Islet precursor cell (in vitro differentiated cells): ENCODE results near the gene GPC5.
"Not testable (repeated sequence)": the region's sequence is repeated elsewhere in the genome, so short reads cannot be mapped to it uniquely, and the experiment has no call there.

Experiments
- DNase-seq: peaks from one replicate; pipeline ENCODE4 v3.0.0-alpha.2; 2018

Gene GPC5

DNA sequence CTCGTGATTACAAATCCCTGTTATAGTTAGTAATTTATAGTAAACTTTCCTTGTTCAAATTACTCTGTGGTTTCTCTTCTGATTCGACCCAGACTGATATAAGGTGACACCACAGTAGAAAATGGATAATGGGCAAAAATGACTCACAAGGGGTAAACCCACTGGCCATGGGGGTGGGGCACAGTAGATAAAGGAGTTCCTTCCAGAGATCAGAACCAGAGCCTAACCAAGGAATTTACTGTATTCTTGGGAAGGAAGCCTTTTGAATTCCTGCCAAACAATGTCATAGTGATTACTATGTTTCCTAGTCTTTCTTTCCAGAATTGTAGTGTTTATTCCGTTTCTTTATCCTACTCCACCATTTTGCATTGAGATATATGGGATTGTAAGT lies 29.0 kb upstream of the GPC5 start:
- peak; percentile 82 for DNase-seq

DNA sequence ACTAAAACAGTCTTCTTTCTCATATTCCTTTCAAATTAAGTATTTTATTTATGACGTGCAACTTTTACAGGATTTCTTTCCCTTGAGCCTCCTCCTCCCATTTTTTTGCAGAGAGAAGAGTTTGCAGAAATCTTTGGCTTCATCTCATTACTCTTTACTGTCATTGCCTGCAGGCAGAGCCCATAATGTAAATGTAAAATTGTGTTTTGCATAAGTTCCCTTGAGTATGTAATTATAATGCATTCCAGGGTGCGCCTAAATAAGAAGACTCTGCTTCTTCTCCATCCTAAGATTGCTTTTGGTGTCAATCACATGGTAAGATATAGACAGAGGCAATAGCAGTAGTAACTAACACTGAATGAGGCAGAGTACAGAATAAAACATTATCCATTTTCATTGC lies 27.9 kb upstream of the GPC5 start:
- DNase-seq: no peak

DNA sequence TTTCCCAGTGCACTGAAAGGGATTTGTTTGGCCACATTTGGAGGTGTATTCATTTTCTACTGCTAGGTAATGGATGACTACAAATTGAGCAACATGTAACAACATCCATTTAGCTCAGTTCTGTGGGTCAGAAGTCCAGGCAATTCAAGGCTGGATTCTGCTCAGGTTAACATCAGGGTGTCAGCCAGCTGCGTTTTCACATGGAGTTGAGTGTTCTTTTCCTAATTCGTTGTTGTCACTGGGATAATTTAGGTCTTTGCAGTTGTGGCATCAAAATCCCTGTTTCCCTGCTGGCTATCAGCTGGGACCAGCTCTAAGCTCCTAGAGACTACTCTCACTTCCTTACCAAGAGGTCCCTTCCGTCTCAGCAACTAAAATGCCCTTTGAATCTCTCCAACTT lies 25.5 kb upstream of the GPC5 start:
- DNase-seq: no peak

DNA sequence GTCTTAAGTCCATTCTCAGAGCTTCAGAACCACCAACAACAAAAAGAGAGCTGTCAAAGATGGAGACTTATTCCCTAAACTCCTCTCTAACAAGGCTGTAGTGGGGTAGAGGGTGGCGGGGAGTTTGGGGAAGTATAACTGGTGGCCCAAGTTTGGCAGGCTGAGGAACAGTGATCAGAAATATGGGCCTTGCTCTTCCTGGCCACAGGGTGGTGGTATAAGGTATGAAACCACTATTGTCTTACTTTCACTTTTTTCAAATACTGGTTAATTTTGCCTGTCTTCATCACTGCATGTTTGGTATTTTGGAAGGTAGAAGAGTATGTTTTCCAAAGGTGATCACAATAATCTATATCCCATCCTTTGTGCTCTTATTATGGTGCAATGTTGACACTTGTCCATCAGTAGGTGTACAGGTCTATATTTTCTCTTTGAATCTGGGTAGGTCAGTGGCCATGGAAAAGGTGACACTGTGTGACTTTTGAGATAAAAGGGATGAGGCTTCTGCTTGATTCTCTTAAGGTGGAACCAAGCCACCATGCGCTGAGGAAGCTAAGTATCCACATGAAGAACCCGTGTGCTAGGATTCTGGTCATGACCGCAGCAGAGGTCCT lies 23.2 kb upstream of the GPC5 start:
- no peak for DNase-seq

DNA sequence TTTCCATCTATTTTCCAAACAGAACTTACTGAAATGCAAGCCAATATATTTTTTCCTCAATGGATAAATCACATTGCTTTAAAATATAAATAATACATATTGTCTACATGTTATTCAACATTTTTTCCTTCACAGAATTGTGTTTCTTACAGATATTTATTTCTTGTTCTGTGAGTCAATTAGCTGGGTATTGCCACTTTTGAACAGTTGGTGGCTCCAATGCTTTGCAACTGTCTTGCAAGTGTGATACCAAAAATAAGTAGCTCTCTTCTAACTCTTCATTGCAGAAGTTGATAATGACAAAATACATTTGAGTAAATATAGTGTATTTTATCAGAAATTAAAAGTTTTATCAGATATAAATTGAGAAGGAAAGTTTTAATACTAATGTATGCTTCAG lies 17.1 kb upstream of the GPC5 start:
- no peak for DNase-seq

DNA sequence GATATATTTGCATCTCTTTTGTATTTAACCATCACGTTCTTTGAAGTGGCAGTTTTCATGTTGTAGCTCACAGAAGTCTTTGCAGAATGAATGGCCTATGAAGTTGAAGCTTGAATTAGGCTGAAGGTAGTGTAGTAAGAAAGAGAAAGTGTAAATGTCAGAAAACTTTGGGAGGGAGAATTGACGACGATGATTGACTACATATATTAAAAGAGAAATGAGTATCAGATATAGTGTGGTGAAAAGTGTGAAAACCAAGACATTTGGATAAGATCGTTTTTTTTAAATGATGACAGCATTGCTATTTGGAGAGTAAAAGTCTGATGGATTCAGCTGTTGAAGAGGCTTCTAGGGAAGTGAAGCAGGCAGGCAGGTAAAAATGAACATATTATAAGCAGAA lies 14.6 kb upstream of the GPC5 start:
- no peak for DNase-seq

DNA sequence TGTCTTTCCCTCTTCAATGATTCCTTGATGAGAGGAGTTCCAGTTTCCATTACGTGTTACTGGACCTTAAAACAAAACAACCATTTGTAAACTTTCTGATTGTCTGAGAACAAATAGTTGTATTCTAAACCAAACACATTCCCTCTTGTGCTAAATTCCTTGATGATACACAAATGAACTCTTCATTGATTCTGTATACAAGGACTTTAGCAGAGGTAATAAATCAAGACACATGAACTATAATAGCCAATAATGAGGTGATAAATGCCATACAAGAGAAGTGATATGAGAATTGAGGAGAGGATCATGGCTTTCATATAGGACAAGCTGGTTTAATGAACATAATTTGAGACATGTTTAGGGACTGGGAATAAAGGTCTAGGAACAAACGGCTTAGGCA lies 13.5 kb upstream of the GPC5 start:
- DNase-seq: no peak

DNA sequence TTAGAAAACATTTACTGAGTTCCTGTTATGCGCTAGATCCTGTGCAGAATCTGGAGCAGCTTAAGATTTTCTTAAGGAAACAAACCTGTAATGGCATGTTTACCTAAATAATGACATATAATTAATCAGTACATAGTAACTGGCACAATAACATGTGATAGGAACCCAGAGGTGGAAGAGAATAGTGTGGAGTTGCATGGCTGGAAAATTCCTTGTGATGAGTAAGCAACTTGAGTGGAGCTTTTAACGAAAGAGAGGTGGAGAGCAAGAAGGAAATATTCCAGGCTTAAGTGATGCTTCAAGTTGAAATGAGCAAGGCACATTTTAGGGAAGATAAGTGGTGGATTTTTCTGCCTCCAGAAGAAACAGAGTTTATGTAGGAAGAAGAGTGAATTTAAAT lies 9.2 kb upstream of the GPC5 start:
- DNase-seq: no peak

DNA sequence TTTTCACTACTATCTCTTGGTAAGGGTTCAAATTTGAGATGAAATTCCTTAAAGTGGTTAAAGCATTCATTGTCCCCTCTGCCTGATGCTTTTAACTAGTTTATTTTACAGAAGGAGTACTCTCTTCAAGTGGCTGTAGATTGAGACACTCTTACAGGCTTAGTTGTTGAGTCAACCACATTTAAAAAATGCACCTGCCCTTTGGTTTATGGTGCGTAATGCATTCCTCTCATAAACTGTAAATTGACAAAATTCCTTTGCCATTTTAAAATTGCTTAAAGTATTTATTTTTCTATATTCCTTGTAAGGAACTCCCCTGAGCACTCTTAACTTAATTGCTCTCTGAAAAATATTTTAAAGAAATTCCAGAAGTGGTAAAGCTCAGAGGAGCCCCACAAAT lies 826 bp upstream of the GPC5 start:
- no peak for DNase-seq

DNA sequence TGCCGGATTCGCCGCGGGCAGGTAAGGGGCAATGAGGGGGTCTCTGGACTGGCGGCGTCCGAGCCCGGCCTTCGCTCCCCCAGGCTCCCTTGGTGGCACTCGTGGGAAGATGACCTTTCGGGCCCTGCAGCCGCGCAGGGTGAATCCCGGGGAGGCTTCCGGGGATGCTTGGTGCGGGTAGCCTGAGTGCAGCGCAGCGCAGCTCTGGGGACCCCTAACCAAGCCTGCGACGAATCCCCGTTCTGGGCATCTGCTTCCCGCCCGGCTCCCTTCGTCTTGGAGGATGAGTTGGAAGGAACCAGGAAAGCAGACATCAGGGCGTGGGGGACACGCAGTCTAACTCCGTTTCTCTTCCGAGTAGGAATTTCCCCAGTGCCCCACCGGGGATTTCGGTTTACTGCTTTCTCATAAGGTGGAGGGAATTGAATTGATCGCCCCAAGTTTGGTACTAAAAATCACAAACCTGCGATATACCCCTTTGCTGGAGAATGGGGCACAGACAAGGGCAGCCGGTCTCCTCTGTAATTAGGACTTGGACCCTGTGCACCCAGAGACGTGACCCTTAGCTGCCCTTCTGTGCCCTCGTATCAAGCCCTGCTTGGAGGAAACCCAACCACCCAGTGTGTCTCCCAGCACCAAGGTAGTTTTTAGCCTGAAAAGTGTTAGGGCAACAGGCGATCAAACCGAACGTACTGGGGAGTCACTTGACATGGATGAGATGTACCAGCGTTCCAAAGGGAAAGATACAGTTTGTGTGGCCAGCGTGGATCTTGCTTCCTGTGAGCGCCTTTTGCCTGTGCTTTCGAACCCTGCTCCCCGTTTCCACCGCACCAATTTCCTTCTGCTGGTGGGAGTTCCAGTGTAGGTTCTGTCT lies 1.0 kb downstream of the GPC5 start:
- no peak for DNase-seq

DNA sequence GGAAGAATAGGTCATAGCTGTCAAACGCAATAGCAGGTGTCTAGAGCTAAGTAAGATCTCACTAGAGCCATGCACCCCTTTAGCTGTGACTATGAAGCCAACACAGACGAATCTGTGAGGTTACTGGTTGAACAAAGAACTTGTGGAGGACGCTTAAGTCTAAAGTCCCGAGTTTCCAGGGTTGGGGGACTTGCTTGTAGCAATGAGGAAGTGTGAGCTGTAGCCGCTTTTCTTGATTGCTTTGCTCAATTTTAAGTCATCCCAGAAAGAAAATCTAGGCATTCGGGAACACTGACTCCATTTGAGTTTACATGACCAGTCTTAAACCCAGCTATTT lies 1.6 kb downstream of the GPC5 start:
- no peak for DNase-seq

DNA sequence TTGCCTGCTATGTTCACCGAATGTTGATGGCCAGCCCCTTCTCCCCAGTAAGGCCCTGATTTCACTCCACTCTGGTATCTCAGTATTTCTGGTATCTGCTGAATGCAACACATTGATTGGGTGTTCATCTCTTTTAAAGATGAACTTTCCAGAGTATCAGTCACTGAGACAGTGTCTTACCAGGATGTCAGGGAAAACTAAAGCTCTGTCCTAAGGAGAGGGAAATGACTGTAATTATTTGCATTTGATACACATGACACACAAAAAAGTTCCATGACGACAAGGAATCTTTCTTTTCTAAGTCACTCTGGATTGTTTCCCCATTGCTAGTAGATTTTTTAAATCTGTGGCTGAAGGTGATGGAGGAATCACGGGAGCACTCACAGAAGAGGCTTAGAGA lies 2.2 kb downstream of the GPC5 start:
- no peak for DNase-seq

DNA sequence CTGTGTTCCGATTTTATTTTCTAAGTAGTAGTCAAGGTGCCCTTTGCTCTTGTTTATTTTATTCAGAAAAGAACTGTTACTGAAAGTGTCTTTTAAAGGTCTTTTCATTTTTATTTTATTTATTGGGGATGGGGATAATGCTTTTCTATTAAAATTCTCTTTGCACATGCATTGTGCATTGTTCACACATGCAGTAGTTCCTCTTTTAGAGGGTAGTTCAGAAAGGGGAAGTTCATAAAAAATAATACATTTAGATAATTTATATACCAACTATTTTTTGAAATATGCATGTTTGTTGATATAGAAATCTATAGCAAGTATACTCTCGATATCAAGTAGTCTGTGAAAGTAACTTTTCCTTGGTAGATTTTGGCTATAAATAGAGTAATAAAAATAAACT lies 3.5 kb downstream of the GPC5 start:
- DNase-seq: no peak

DNA sequence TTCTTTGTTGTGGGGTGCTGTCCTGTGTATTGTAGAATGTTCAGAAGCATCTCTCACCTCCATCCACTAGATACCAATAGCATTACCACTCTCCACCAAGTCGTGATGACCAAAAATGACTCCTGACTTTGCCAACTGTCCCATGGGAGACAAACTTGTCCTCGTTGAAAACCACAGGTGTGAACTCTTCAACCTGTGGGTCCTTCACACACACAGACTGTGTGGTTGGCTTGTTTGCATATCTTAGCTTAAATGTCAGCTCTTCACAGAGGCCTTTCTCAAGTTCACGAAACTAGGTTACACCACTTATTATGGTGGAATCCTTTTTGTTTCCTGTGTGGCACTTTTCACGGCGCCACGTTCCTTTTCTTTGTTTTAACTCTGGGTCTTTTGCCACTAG lies 6.8 kb downstream of the GPC5 start:
- no peak for DNase-seq

DNA sequence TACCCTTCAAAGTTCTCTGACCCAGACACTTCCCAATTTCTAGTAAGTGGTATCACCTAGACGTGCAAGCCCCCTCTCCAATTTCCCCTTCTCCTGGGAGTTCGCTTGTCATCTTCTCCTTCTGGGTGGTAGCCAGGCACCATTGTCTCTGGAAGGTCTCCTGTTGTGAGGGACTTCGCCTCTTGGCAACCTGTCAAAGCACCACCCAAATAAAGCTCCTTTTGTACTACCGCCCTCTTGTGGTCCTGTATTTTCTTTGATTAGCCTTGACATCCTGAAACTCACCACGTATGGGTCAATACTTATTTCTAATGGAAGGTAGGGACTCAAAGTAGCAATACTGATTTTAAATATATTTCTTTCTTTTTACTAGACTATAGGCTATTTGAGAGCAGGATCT lies 8.2 kb downstream of the GPC5 start:
- DNase-seq: peak; percentile 63

DNA sequence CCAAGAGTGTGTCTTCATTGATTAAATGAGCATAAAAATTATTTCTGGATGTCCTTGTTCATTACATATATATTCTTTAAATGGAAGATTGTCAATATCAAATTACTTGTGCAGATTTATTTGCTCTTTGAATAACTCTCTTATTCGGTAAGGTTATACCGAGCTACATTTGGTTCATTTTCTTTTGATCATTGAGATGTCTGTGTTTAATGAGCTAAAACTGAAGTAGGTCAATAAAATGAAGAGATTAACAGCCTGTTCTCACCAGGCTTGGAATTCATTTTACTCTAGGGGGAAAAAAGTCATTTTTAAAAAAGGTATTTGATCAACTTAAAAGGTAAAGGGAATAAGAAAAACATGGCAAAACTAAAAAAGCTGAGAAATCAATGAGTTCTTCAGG lies 10.6 kb downstream of the GPC5 start:
- no peak for DNase-seq

DNA sequence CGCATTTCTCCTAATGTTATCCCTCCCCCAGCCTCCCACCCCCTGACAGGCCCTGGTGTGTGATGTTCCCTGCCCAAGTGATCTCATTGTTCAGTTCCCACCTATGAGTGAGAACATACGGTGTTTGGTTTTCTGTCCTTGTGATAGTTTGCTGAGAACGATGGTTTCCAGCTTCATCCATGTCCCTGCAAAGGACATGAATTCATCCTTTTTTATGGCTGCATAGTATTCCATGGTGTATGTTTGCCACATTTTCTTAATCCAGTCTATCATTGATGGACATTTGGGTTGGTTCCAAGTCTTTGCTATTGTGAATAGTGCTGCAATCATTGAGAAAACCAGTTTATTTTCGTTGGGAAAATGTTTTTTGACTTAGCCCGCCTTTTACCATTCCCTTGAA lies 18.2 kb downstream of the GPC5 start:
- not testable (repeated sequence) for DNase-seq

DNA sequence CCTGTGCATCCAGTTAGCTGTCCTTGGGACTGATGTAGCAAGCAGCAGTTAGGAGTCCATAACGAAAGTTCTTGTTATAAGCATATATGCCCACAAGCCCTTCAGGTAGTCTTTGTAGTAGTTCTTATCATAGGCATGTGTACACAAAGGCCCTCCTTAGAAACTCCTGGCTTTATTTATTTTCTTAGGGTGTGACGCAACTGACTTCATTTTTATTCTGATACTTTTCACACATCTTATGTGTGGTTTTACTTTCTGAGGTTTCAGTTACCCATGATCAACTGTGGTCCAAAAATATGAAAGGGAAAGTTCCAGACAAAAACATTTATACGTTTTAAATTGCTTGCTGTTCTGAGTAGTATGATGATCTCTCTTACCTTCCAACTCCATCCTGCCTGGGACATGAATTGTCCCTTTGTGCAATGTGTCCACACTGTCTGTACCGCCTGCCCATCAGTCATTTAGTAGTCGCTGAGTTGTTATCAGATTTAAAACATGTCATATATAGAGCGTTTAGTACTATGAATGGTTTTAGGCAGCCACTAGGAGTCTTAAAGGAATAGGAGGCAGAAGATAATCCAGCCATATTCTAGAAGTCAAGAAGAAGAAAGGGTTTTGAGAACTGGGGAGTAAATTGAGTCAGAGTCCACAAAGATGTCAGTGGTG lies 19.4 kb downstream of the GPC5 start:
- DNase-seq: no peak

DNA sequence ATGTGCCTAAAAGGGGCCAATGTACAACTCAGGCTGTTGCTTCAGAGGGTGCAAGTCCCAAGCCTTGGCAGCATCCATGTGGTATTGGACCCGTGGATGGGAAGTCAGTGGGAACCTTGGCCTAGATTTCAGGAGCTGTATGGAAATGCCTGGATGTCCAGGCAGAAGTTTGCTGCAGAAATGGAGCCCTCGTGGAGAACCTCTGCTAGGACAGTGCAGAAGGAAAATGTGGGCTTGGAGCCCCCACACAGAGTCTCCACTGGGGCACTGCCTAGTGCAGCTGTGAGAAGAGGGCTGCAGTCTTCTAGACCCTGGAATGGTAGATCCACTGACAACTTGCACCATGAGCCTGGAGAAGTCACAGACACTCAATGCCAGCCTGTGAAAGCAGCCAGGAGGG lies 28.5 kb downstream of the GPC5 start:
- DNase-seq: no peak

DNA sequence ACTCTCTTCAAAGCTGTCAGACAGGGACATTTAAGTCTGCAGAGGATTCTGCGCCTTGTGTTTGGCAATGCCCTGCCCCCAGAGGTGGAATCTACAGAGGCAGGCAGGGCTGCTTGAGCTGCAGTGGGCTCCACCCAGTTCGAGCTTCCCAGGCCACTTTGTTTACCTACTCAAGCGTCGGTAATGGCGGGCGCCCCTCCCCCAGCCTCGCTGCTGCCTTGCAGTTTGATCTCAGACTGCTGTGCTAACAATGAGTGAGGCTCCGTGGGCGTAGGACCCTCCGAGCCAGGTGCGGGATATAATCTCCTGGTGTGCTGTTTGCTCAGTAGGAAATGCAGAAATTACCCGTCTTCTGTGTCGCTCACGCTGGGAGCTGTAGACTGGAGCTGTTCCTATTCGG lies 40.3 kb downstream of the GPC5 start:
- DNase-seq: not testable (repeated sequence)

DNA sequence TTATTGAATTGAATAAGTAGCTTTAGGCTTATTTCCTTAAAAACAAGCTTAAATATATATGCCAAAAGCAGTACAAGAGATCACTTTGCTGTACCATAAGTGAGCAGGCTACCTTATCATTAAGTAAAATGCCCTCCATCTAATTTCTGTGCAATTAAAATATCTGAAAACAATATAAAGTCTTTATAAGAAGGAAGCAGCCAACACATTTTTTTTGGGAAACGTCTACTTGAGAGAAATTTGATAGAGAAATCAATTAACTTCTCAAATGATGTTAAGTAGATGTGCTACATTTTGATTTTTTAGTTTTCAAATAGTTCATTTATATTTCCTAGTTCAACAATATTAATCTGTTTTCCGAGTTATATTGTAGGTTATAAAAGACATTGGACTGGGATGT lies 52.5 kb downstream of the GPC5 start:
- DNase-seq: no peak

DNA sequence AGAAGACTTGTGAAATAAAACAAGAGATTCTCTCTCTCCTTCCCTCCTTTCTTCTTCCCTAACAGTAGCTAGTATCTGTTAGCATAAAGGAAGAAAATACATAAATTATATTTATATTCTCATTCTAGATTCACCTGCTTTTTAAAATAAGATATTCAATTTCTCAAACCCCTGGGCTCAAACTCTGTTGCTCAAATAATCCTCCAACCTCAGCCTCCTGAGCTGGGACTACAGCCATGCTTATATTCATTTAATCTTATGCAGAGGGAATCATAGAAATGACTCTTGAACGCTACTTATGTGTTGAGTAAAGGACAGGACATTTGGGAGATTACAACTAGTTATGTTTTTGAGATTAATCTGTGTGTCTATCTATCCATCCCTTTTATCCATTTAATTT lies 56.2 kb downstream of the GPC5 start:
- no peak for DNase-seq

DNA sequence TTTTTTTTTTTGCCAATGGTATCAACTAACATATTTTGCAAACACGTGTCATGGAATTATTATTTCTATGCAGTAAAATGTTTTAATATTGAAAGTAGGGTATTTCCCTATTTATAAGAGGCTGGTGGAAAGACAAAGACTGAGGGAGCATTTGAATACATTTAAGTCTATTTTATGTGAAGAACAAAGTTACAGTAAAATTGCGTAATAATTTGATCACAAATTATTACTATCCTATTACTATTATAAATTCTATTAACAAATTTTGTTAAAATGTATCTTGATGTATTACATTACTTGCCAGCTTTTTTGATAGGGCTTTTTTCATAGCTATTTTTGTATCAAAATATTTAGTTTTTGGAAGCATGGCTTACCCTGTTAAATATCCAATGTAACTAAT lies 58.4 kb downstream of the GPC5 start:
- no peak for DNase-seq

DNA sequence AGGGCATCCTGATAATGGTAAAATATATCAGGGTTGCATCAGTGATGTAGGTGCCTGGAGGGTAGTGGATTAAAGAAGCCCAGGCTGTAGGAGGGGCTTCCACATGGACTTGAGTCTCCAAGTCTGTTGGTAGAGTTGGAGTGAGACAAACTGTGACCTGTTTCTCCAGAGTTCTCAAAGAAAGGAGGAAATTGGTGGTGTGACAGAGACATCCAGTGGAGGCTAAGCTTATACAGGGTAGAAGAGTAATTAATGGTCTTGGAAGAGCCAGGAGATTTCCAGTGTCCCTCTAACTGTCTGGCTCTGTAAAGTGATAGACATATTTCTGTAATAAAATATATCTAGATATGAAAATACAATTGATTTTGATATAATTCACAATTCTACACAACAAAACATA lies 61.1 kb downstream of the GPC5 start:
- DNase-seq: no peak

DNA sequence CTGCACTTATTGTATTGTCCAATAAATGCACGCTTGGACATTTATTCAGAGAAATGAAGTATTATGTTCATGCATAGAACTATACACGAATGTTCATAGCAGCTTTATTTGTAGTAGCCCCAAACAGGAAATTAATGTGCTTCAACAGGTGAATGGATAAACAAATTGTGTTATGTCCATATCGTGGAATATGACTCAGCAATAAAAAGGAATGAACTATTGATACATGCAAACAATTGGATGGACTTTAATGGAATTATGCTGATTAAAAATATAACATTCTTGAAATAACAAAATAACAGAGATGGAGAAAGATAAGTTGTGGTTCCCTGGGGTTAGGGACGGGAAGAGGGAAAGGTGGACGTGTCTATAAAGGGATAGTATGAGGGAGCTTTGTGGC lies 65.9 kb downstream of the GPC5 start:
- no peak for DNase-seq
